Activated naive CD4-positive, alpha-beta T cell treated with anti-CD3 and anti-CD28 coated beads for 36 hours (primary cell): ENCODE measurements around the gene PLK2. TPM values are rescaled to one million over a fixed set of nuclear protein-coding genes. Genes with fewer than 3 reads are reported as not detected.

Source experiments
- CTCF ChIA-PET: fragments of 350-600 bp; sonication (Branson Sonifier 250); formaldehyde crosslinking; loops from one replicate; lab custom pipeline; 2021; ENCODE audit warnings: antibody characterized with exemption; lab: Charles Lee
- DNase-seq: peaks from one replicate; pipeline ENCODE4 v3.0.0-alpha.2; 2020
- H3K27ac Mint-ChIP-seq: one replicate; pipeline ENCODE4 v1.8.0; 2021; ENCODE audit warnings: mild to moderate bottlenecking, mixed read lengths
- H3K27me3 Mint-ChIP-seq: one replicate; pipeline ENCODE4 v1.8.0; 2021; ENCODE audit warnings: low read depth, mixed read lengths
- H3K36me3 Mint-ChIP-seq: one replicate; pipeline ENCODE4 v1.8.0; 2021; ENCODE audit warnings: low read depth, mixed read lengths
- H3K4me1 Mint-ChIP-seq: one replicate; pipeline ENCODE4 v1.8.0; 2021; ENCODE audit warnings: low read depth, mixed read lengths
- H3K4me3 Mint-ChIP-seq: one replicate; pipeline ENCODE4 v1.8.0; 2021; ENCODE audit warnings: mild to moderate bottlenecking, moderate library complexity, mixed read lengths
- H3K9me3 Mint-ChIP-seq: one replicate; pipeline ENCODE4 v1.8.0; 2021; ENCODE audit warnings: mixed read lengths
- intact Hi-C: fragments of 100-400 bp; cut with micrococcal nuclease; formaldehyde crosslinking; loops from one replicate; pipeline ENCODE4 v1.15.1; 2023
- total RNA-seq, 2 experiments: library from RNA; stranded (reverse); gene quantifications; one replicate each; pipeline ENCODE4 v1.2.3, GENCODE V29; 2021

The PLK2 gene
- total RNA-seq = 10 to 100 TPM in 1 of 2 experiments, 1 to 10 TPM in 1; 7.8 to 10.9 TPM

GRCh38 chr5:58460002-58460731 lies at the start of gene PLK2:
Gene PLK2, minus strand, starts transcription at chr5:58460086. Its CDS starts 127 bp downstream, at chr5:58459959.
- peak within 1 kb of the TSS; percentile 81 for H3K27ac Mint-ChIP-seq
- CTCF ChIA-PET = interaction anchor here (0.6 to 6.1 kb wide), 24 partner anchors 11 to 1181 kb away, joined by 3 to 57 read pairs (median 3); no protein-coding TSS in a partner anchor
- H3K9me3 Mint-ChIP-seq = no peaks in the 10 kb centered on the region
- peak within 1 kb of the TSS; percentile 78 for H3K4me3 Mint-ChIP-seq
- peaks cover 13% of the 10 kb centered on the region for H3K27me3 Mint-ChIP-seq
- peak; percentile 85 for DNase-seq
- intact Hi-C loops = loop anchor here (1.0 to 10.0 kb wide), 15 partner anchors 255 to 1643 kb away; partner anchors contain the start of genes MAP3K1 and MIER3
- H3K36me3 Mint-ChIP-seq = no peaks in the 10 kb centered on the region
- H3K4me1 Mint-ChIP-seq = peaks cover 15% of the 10 kb centered on the region

GRCh38 chr5:58507715-58508114 lies 47.8 kb upstream of the PLK2 start:
- no peaks in the 10 kb centered on the region for H3K9me3 Mint-ChIP-seq
- H3K36me3 Mint-ChIP-seq = no peaks in the 10 kb centered on the region
- intact Hi-C loops = no loop called here
- CTCF ChIA-PET = no interaction called here
- DNase-seq = no peak
- H3K27ac Mint-ChIP-seq = no peak overlapping the region
- no peak overlapping the region for H3K4me3 Mint-ChIP-seq
- H3K27me3 Mint-ChIP-seq = peaks cover 22% of the 10 kb centered on the region
- H3K4me1 Mint-ChIP-seq = no peaks in the 10 kb centered on the region

- Mint-ChIP-seq H3K4me3 (no peak overlapping the region), H3K4me1 (no peaks in the 10 kb centered on the region), H3K27me3 (peaks cover 20% of the 10 kb centered on the region), H3K27ac (no peak overlapping the region), H3K36me3 (no peaks in the 10 kb centered on the region), H3K9me3 (no peaks in the 10 kb centered on the region)
- CTCF ChIA-PET = no interaction called here
- DNase-seq = no peak
- intact Hi-C loops = no loop called here
Observed at GRCh38 chr5:58505971-58506640, 46.2 kb upstream of the PLK2 start.

GRCh38 chr5:58505502-58505901 lies 45.6 kb upstream of the PLK2 start:
- Mint-ChIP-seq H3K27ac (no peak overlapping the region), H3K27me3 (peaks cover 17% of the 10 kb centered on the region), H3K4me3 (no peak overlapping the region), H3K4me1 (no peaks in the 10 kb centered on the region), H3K36me3 (no peaks in the 10 kb centered on the region), H3K9me3 (no peaks in the 10 kb centered on the region)
- intact Hi-C loops = no loop called here
- CTCF ChIA-PET = no interaction called here
- no peak for DNase-seq

- H3K27me3 Mint-ChIP-seq = peaks cover 17% of the 10 kb centered on the region
- H3K27ac Mint-ChIP-seq = no peak overlapping the region
- intact Hi-C loops = no loop called here
- peaks cover 5% of the 10 kb centered on the region for H3K4me1 Mint-ChIP-seq
- H3K9me3 Mint-ChIP-seq = no peaks in the 10 kb centered on the region
- H3K36me3 Mint-ChIP-seq = no peaks in the 10 kb centered on the region
- no peak overlapping the region for H3K4me3 Mint-ChIP-seq
- CTCF ChIA-PET = no interaction called here
- no peak for DNase-seq
Observed at GRCh38 chr5:58504766-58505165, 44.9 kb upstream of the PLK2 start.

GRCh38 chr5:58503390-58504046 lies 43.6 kb upstream of the PLK2 start:
- no peak overlapping the region for H3K27ac Mint-ChIP-seq
- intact Hi-C loops = no loop called here
- H3K4me3 Mint-ChIP-seq = no peak overlapping the region
- peaks cover 7% of the 10 kb centered on the region for H3K4me1 Mint-ChIP-seq
- no peaks in the 10 kb centered on the region for H3K9me3 Mint-ChIP-seq
- peaks cover 8% of the 10 kb centered on the region for H3K27me3 Mint-ChIP-seq
- CTCF ChIA-PET = interaction anchor here (0.7 to 1.4 kb wide), 2 partner anchors 12 to 307 kb away, joined by 3 to 4 read pairs; partner anchors contain the start of gene GAPT
- DNase-seq = no peak
- no peaks in the 10 kb centered on the region for H3K36me3 Mint-ChIP-seq

GRCh38 chr5:58501778-58502417 lies 42.0 kb upstream of the PLK2 start:
- intact Hi-C loops = no loop called here
- Mint-ChIP-seq H3K36me3 (no peaks in the 10 kb centered on the region), H3K4me3 (no peak overlapping the region), H3K4me1 (peaks cover 7% of the 10 kb centered on the region), H3K9me3 (no peaks in the 10 kb centered on the region), H3K27ac (no peak overlapping the region), H3K27me3 (peaks cover 8% of the 10 kb centered on the region)
- DNase-seq = no peak
- CTCF ChIA-PET = interaction anchor here (1.4 kb wide), 1 partner anchor 11 kb away, joined by 3 read pairs; the partner anchor contains the start of gene GAPT

- DNase-seq = no peak
- H3K9me3 Mint-ChIP-seq = no peaks in the 10 kb centered on the region
- no peaks in the 10 kb centered on the region for H3K36me3 Mint-ChIP-seq
- H3K4me1 Mint-ChIP-seq = peaks cover 7% of the 10 kb centered on the region
- intact Hi-C loops = no loop called here
- H3K27me3 Mint-ChIP-seq = peaks cover 8% of the 10 kb centered on the region
- peak overlapping the region; percentile 2 for H3K27ac Mint-ChIP-seq
- H3K4me3 Mint-ChIP-seq = no peak overlapping the region
- CTCF ChIA-PET = no interaction called here
Observed at GRCh38 chr5:58499941-58500340, 40.1 kb upstream of the PLK2 start.

GRCh38 chr5:58499231-58499630 lies 39.3 kb upstream of the PLK2 start:
- CTCF ChIA-PET = interaction anchor here (0.6 kb wide), 1 partner anchor 602 kb away, joined by 3 read pairs; no protein-coding TSS in a partner anchor
- peaks cover 8% of the 10 kb centered on the region for H3K27me3 Mint-ChIP-seq
- intact Hi-C loops = no loop called here

GRCh38 chr5:58498340-58498942 lies 38.6 kb upstream of the PLK2 start:
- CTCF ChIA-PET = interaction anchor here (0.6 to 3.1 kb wide), 2 partner anchors 352 to 601 kb away, joined by 3 to 21 read pairs; no protein-coding TSS in a partner anchor

More at GRCh38 chr5:58499231-58499630, 39.3 kb upstream of the PLK2 start:
- no peaks in the 10 kb centered on the region for H3K9me3 Mint-ChIP-seq
- DNase-seq = no peak
- peaks cover 7% of the 10 kb centered on the region for H3K4me1 Mint-ChIP-seq
- H3K36me3 Mint-ChIP-seq = no peaks in the 10 kb centered on the region
- no peak overlapping the region for H3K27ac Mint-ChIP-seq
- no peak overlapping the region for H3K4me3 Mint-ChIP-seq

GRCh38 chr5:58497921-58498320 lies 38.0 kb upstream of the PLK2 start:
- H3K9me3 Mint-ChIP-seq = no peaks in the 10 kb centered on the region
- no peaks in the 10 kb centered on the region for H3K36me3 Mint-ChIP-seq
- H3K4me3 Mint-ChIP-seq = no peak overlapping the region
- CTCF ChIA-PET = interaction anchor here (3.1 kb wide), 1 partner anchor 353 kb away, joined by 21 read pairs; no protein-coding TSS in a partner anchor
- peaks cover 7% of the 10 kb centered on the region for H3K4me1 Mint-ChIP-seq
- intact Hi-C loops = loop anchor here (1.0 kb wide), 1 partner anchor 352 kb away; no protein-coding TSS in a partner anchor
- no peak overlapping the region for H3K27ac Mint-ChIP-seq
- DNase-seq = no peak
- peaks cover 10% of the 10 kb centered on the region for H3K27me3 Mint-ChIP-seq

More at GRCh38 chr5:58498340-58498942, 38.6 kb upstream of the PLK2 start:
- Mint-ChIP-seq H3K4me3 (no peak overlapping the region), H3K9me3 (no peaks in the 10 kb centered on the region), H3K4me1 (peaks cover 7% of the 10 kb centered on the region), H3K36me3 (no peaks in the 10 kb centered on the region), H3K27ac (no peak overlapping the region), H3K27me3 (peaks cover 8% of the 10 kb centered on the region)
- intact Hi-C loops = loop anchor here (1.0 kb wide), 1 partner anchor 352 kb away; no protein-coding TSS in a partner anchor
- DNase-seq = no peak
